GM15510 (cell line): ENCODE results near the gene PTP4A1.

Experiments used
- POLR2A ChIP-seq: IDR thresholded peaks from 3 replicates; pipeline ENCODE4 v1.6.1; 2011; ENCODE audit warnings: borderline replicate concordance; ENCODE audit not compliant: insufficient read length; ENCODE audit errors: extremely low read depth

PTP4A1 gene

DNA sequence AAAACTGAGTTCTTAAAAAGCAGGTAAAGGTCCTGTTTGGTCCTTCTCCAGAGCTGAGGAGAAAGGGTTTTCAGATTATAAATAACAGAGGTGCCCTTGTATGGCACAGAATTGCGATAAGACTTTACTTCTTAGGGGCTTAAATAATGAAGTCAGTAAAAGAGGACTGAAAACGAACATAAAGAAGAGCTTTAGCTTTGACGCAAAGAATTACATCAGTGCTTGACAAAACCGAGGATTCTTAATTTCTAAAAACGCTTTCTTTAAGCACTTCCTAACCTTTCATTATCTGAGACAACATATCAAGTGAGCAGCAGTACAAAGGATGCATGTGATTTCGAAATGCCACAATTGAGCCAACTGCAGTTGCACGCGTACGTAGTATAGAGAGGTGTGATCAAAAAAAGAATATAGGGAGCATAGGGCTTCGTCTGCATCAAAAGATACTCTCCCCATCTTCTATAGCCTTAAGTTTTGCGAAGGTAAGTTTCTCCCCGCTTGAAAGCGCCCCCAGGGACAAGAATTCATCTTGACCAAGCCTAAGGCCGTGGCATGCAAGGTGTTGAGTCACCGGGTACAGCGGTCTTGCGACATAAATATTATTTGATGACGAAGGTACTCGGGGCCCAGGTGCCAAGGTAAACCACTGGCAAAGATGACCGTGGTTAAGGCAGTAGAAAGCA, 778 bp upstream of the PTP4A1 start:
- TF ChIP-seq POLR2A, result no peak

DNA sequence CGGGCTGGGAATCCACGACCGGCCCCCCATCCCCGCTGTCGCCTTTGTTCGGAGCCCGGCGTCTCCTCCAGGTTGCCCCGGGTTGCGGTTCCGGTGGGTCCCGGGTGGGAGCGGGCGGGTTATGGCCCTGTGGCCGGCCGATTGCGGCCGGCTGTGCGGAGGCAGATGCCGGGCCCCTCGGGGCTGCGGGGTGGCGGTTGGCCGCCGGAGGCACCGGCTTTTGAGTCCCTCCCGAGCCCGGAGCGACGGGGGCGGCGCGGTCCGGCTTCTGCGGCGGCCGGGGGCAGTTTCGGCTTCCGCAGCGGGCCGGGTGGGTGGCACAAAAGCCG, 431 bp downstream of the PTP4A1 start:
- no peak for TF ChIP-seq POLR2A

DNA sequence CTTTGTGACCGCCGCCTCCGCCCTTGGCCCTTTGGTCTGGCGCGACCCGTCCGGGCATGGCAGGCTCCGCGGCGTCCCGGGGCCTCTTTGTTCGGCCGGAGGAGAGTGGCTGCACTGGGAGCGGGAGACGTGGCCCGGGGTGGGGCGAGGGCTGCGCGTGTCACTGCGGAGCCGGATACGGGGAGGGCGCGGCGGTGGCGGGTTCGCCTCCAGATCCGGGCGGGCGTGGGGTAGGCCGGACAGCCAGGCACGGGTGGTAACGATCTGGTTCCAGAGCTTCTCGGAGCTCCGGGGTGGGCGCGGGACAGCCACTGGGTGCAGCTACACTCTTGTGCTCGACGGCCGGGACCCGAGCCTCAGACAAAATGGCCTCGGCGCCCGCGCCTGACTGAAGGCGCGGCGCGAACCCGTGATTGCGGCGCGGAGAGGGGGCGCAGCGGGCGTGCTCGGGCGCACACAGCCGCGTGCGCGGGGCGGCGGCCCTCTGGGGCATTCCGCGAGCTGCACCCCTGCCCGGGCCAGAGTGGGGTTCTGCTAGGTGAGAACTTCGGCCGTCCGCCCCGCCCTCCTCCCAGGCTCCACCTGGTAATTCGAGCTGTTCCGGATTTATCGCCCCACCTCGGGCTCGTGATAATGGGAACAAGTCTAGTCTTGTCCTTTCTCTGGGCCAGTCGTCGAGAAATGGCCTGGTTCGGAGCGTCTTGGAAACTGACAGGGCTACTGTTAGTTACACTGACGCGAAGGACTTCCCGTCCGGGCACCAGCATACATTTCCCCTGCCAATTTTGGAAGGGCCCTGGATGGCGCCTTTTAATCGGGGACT, 1.0 kb downstream of the PTP4A1 start:
- TF ChIP-seq POLR2A, result peak; percentile 88

DNA sequence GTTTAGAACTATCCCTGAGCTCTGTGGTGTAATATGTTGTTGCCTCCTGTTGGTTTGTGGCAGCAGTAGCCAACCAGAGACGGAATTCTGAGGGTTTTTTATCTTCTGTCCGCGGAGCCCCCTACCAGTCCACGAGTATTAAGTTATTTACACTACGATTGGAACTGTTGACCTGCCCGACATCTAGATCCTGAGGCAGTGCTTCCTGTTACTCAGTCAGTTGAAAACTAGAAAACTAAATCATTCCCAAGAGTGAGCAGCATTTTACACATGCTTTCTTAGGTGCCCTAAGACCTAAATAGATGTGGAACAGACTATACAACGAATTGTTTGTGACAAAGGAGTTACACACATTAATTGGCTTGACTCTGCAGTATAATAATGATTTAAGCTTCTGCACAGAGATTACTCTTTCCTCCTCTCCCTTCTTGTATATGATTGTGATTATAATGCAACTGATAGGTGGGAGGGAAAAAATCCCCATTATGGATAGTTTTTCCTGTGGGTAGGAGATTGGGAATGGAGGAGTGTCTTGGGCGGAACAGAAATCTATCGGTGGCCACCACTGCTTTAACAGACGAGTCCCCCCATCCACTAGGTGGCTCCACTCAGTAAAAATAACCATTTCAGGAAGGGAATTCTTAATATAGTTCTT, 1.7 kb downstream of the PTP4A1 start:
- no peak for TF ChIP-seq POLR2A

DNA sequence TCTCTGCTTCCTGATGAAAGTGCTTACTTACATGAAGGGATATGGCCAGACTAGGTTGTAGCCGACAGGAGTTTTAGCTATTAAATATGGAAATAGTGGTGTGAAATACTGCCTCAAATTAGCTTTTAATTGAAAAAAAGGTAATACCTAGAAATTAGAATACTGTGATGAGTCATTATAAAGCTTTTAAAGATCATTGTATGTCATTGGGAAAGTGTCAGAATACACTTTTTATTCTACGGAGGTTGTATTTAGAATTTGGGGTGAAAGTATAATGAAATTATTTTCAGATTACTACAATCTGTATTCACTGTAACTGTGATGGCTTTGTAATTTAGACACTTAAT, 2.2 kb downstream of the PTP4A1 start:
- no peak for TF ChIP-seq POLR2A

DNA sequence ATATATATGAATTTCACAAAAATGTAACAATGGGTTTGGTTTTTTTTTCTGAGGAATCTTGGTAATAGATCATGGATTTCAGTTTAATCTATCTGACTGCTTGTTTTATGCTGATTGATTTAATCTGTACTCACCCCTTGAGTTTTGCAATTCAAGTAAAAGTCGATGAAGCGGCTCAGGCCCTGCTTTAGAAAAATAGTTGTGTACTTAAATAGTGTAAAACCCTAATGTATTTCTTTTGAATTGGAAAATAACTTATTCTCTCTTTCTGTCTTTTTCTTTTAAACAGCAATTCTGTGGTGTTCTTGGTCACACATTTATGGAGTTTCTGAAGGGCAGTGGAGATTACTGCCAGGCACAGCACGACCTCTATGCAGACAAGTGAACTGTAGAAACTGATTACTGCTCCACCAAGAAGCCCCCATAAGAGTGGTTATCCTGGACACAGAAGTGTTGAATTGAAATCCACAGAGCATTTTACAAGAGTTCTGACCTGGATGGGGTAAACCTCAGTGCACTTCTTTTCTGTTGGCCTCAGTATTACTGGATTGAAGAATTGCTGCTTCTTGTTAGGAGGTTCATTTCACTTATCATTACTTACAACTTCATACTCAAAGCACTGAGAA, 4.0 kb downstream of the PTP4A1 start:
- TF ChIP-seq POLR2A, result no peak

DNA sequence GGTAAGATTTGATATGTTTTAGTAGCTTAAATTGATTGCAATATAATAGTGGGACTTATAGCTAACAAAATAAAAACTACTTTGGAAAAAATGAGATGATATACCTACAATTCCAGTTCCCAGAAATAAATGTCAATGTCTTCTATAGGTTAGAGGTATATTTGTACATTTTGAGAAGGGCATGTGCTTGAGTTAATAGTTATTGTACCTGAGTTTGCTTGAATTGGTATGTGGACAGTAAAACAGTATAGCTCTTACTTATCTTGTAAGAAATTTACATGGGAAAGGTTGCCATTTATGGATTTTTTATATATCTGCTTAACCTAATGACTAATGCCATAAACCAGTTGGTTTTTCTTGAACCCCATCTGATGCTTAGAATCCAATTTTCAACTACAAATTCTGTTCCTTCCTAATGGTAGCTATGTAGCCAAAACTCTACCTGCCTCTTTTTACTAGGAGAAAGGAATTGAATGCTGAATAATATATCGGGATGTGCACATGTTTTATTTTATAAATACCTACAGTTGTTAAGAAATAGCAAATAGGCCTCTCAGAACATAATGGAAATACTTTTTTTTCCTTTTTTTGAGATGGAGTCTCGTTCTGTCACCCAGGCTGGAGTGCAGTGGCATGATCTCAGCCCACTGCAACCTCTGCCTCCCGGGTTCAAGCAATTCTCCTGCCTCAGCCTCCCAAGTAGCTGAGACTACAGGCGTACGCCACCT, 4.9 kb downstream of the PTP4A1 start:
- no peak for TF ChIP-seq POLR2A

DNA sequence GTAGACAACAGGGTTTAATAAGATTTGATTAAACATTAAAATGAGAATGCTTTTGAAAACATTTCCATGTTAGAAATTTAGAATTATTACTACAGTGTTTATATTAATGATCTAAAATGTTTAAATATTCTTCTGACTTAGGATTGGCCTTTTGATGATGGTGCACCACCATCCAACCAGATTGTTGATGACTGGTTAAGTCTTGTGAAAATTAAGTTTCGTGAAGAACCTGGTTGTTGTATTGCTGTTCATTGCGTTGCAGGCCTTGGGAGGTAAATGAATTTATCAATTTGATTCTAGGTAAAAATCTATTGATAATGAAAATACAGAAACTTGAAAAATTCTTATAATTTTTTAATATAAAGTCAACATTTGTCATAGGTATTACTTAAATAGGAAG, 6.5 kb downstream of the PTP4A1 start:
- no peak for TF ChIP-seq POLR2A

DNA sequence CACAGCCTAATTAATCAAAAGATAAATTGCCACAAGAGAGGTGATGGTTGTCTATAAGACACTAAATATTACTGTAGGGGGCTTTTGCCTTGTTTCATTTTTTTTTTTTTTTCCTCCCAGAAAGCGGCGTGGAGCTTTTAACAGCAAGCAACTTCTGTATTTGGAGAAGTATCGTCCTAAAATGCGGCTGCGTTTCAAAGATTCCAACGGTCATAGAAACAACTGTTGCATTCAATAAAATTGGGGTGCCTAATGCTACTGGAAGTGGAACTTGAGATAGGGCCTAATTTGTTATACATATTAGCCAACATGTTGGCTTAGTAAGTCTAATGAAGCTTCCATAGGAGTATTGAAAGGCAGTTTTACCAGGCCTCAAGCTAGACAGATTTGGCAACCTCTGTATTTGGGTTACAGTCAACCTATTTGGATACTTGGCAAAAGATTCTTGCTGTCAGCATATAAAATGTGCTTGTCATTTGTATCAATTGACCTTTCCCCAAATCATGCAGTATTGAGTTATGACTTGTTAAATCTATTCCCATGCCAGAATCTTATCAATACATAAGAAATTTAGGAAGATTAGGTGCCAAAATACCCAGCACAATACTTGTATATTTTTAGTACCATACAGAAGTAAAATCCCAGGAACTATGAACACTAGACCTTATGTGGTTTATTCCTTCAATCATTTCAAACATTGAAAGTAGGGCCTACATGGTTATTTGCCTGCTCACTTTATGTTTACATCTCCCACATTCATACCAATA, 7.8 kb downstream of the PTP4A1 start:
- no peak for TF ChIP-seq POLR2A

DNA sequence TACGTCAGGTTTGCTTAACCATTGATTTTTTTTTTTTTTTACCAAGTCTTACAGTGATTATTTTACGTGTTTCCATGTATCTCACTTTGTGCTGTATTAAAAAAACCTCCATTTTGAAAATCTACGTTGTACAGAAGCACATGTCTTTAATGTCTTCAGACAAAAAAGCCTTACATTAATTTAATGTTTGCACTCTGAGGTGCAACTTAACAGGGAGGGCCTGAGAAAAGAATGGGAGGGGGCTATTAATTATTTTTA, 8.4 kb downstream of the PTP4A1 start:
- no peak for TF ChIP-seq POLR2A

DNA sequence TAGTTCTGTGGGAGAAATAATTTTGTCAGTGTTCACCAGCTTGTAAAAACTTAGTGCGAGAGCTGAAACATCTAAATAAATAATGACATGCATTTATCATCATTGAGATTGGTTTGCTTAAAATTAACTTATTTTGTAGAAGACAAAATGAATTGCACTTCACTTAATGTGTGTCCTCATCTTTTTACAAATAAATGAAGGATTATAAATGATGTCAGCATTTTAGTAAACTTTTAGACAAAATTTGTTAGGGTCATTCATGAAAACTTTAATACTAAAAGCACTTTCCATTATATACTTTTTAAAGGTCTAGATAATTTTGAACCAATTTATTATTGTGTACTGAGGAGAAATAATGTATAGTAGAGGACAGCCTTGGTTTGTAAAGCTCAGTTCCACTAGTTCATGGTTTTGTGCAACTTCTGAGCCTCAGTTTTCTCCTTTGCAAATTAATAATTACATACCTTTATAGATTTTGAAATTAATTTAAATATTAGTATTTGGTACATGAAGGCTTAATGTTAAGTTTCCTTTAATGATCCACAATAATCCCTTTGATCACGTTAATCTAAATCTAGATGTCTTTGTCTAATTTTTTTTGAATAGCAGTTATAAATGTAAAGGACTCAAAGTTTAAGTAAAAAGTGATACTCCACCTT, 9.2 kb downstream of the PTP4A1 start:
- no peak for TF ChIP-seq POLR2A

DNA sequence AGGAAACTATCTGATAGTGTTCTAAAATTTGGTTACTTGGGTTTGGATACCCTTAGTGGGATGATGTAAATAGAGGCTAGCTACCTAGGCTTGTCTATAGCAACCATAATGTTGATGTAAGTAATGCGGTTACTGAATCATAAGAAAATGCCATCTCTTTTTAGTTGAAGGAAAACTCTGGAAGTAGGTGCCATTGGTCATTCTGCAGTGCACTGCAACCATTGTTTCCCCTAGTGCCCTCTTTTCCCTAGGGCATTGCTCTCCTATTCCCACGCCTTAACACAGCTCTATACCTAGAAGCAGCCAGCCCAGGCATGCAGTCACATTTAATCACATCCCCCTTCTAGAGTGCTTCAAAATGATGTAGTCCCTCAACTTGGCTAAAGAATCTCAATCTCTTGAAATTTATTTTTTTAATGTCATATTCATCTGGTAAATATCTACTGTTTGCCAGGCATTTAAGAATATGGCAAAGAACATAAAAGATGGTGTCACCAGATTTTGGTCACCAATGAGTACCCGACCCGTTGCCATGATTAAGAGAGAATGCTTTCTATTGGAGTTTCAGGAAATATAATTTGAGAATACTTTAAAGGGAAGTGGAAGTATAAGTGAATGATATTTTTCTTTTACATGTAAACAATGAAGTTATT, 10.4 kb downstream of the PTP4A1 start:
- TF ChIP-seq POLR2A, result no peak

DNA sequence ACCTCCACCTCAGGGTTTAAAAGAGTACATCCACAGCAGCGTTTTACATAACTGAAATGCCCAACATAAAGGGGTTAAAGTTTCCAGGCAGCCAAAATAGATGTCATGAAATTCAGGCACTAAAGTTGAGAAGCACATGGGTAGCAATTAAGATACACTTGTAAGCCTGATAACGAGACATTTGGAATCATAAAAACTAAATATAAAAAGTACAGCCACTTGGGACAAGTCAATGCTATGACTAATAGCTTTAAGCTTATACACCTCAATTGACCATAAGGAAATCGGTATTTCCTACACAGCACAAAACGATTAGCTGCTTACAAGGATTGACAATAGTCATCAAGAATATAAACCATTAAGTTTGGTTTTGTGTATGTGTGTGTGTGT, 11.8 kb downstream of the PTP4A1 start:
- TF ChIP-seq POLR2A, result no peak
